HepG2 (cell line): ENCODE measurements around the gene RASA2. TPM values are rescaled to one million over a fixed set of nuclear protein-coding genes. Genes with fewer than 3 reads are reported as not detected.

ENCODE experiments used
- ATAC-seq: fragments of 200-7000 bp; cut with Tn5 transposase; 3 replicates; pipeline ENCODE4 v1.9.1; 2020; ENCODE audit warnings: mild to moderate bottlenecking, moderate library complexity
- BruUV-seq: library from RNA; stranded (reverse); fragments of 400-500 nt; replicated peaks from 2 replicates; lab custom pipeline; 2021; lab: Mats Ljungman, UMichigan
- CTCF ChIA-PET: fragments of 300-600 bp; formaldehyde crosslinking; extraction: SDS; loops from one replicate; lab custom pipeline; 2021; ENCODE audit warnings: low total read pairs, inconsistent platforms, low intra/inter-chr PET ratio; lab: Yijun Ruan, JAX
- POLR2A ChIA-PET: fragments of 350-600 bp; sonication (Branson Sonifier 250); formaldehyde crosslinking; loops from one replicate; lab custom pipeline; 2020; ENCODE audit warnings: antibody characterized with exemption, inconsistent platforms; lab: Yijun Ruan, JAX
- DNase-seq: peaks from one replicate; pipeline ENCODE4 v3.0.0-alpha.2; 2015; ENCODE audit warnings: low spot score
- FAIRE-seq: peaks from 3 replicates; lab custom pipeline; 2011; peaks lifted over from hg19 to GRCh38; lab: Jason Lieb, UNC
- H2AFZ ChIP-seq: one replicate; pipeline ENCODE4 v1.6.1; 2011; ENCODE audit warnings: low read length, inconsistent platforms
- H3K27ac ChIP-seq: fragments of 300-600 bp; 3 replicates; pipeline ENCODE4 v1.8.0; 2011; ENCODE audit warnings: mixed run types, mild to moderate bottlenecking, mixed read lengths, low read length, inconsistent platforms; ENCODE audit not compliant: insufficient read depth; ENCODE audit errors: extremely low read length
- H3K27me3 ChIP-seq, 2 experiments: fragments of 200-600 bp in 1 of 2; 2 replicates in 1 of 2; 3 replicates in 1 of 2; pipeline versions ENCODE4 v1.6.0 to v1.8.0; 2011; ENCODE audit warnings: low read length in 2 of 2, mild to moderate bottlenecking in 2 of 2, moderate library complexity in 2 of 2, inconsistent platforms in 1 of 2; ENCODE audit not compliant: insufficient read depth in 2 of 2, control insufficient read depth in 1 of 2
- H3K36me3 ChIP-seq, 2 experiments: fragments of 200-600 bp in 1 of 2; replicated peaks in 1 of 2; 2 replicates in 1 of 2; 3 replicates in 1 of 2; pipeline versions ENCODE4 v1.5.1 to v1.8.0; 2011; ENCODE audit warnings: low read length in 2 of 2, inconsistent platforms in 1 of 2; ENCODE audit not compliant: insufficient read depth in 2 of 2, control insufficient read depth in 1 of 2
- H3K4me1 ChIP-seq: 2 replicates; pipeline ENCODE4 v1.5.1; 2012; ENCODE audit warnings: low read length, inconsistent platforms; ENCODE audit not compliant: insufficient read depth
- H3K4me2 ChIP-seq: 2 replicates; pipeline ENCODE4 v1.6.0; 2011; ENCODE audit warnings: low read depth, low read length, inconsistent platforms
- H3K4me3 ChIP-seq, 3 experiments: fragments of 200-600 bp in 1 of 3; sonication (generic), shearing (Covaris generic) in 1 of 3; replicated peaks in 1 of 3; 2 replicates each; pipeline ENCODE4 v1.5.1; 2011 to 2016; ENCODE audit warnings: low read length in 3 of 3, inconsistent platforms in 2 of 3, low read depth in 2 of 3, mild to moderate bottlenecking in 2 of 3, control low read depth in 1 of 3, mixed read lengths in 1 of 3; ENCODE audit not compliant: insufficient read depth in 1 of 3
- H3K79me2 ChIP-seq: one replicate; pipeline ENCODE4 v1.6.1; 2011; ENCODE audit warnings: low read length, inconsistent platforms; ENCODE audit not compliant: insufficient read depth
- H3K9ac ChIP-seq: 2 replicates; pipeline ENCODE4 v1.6.0; 2011; ENCODE audit warnings: mild to moderate bottlenecking, low read depth, low read length, inconsistent platforms; ENCODE audit not compliant: insufficient read depth
- H3K9me3 ChIP-seq: 2 replicates; pipeline ENCODE4 v1.5.1; 2012; ENCODE audit warnings: mild to moderate bottlenecking, low read length
- H4K20me1 ChIP-seq: 2 replicates; pipeline ENCODE4 v1.6.0; 2011; ENCODE audit warnings: inconsistent platforms, mild to moderate bottlenecking, low read length, moderate library complexity; ENCODE audit not compliant: insufficient read depth
- JUND ChIP-seq: sonication (generic); formaldehyde crosslinking; IDR thresholded peaks from 2 replicates; pipeline ENCODE4 v1.8.0; 2022; ENCODE audit warnings: mild to moderate bottlenecking, missing genetic modification reagents
- PAX8 ChIP-seq: sonication (generic); formaldehyde crosslinking; IDR thresholded peaks from 2 replicates; pipeline ENCODE4 v1.8.0; 2022; ENCODE audit warnings: mild to moderate bottlenecking, missing genetic modification reagents, borderline replicate concordance
- PHB2 ChIP-seq: fragments of 450-650 bp; IDR thresholded peaks from 2 replicates; pipeline ENCODE4 v1.6.1; 2018; ENCODE audit not compliant: partially characterized antibody
- SETDB1 ChIP-seq: sonication (generic); formaldehyde crosslinking; IDR thresholded peaks from 2 replicates; pipeline ENCODE4 v1.5.1; 2020; ENCODE audit warnings: missing genetic modification reagents, mild to moderate bottlenecking, borderline replicate concordance
- SNAPC2 ChIP-seq: sonication (generic); formaldehyde crosslinking; IDR thresholded peaks from 2 replicates; pipeline ENCODE4 v1.8.1; 2022; ENCODE audit warnings: mild to moderate bottlenecking, missing genetic modification reagents
- SP2 ChIP-seq: sonication (generic); formaldehyde crosslinking; IDR thresholded peaks from 2 replicates; pipeline ENCODE4 v1.5.1; 2020; ENCODE audit warnings: mild to moderate bottlenecking, missing genetic modification reagents
- SRF ChIP-seq: IDR thresholded peaks from 2 replicates; pipeline ENCODE4 v1.6.1; 2011; ENCODE audit warnings: mild to moderate bottlenecking, low read depth, low read length, moderate library complexity
- THYN1 ChIP-seq: sonication (generic); formaldehyde crosslinking; IDR thresholded peaks from 2 replicates; pipeline ENCODE4 v1.8.1; 2023; ENCODE audit warnings: low read depth, mild to moderate bottlenecking, moderate library complexity, missing genetic modification reagents, borderline replicate concordance
- ZNF232 ChIP-seq: sonication (generic); formaldehyde crosslinking; IDR thresholded peaks from 2 replicates; pipeline ENCODE4 v1.4.0; 2020; ENCODE audit warnings: missing genetic modification reagents, borderline replicate concordance
- ZNF569 ChIP-seq: sonication (generic); formaldehyde crosslinking; IDR thresholded peaks from 2 replicates; pipeline ENCODE4 v1.5.0; 2020; ENCODE audit warnings: mild to moderate bottlenecking, missing genetic modification reagents, moderate library complexity, borderline replicate concordance
- ZNF605 ChIP-seq: sonication (generic); formaldehyde crosslinking; IDR thresholded peaks from 2 replicates; pipeline ENCODE4 v1.8.0; 2022; ENCODE audit warnings: mild to moderate bottlenecking, missing genetic modification reagents
- ZNF747 ChIP-seq: sonication (generic); formaldehyde crosslinking; IDR thresholded peaks from 2 replicates; pipeline ENCODE4 v1.8.1; 2023; ENCODE audit warnings: missing genetic modification reagents, mild to moderate bottlenecking, borderline replicate concordance
- ZNF782 ChIP-seq: sonication (generic); formaldehyde crosslinking; IDR thresholded peaks from 2 replicates; pipeline ENCODE4 v1.4.0; 2020; ENCODE audit warnings: missing genetic modification reagents, mild to moderate bottlenecking, borderline replicate concordance
- in situ Hi-C: cut with HindIII; loops from 2 replicates; pipeline ENCODE4 v1.10.0; 2017; ENCODE audit warnings: low pct_unique_long_range_greater_than_20kb; ENCODE audit not compliant: extremely low pct_ligation_motif_present
- intact Hi-C: fragments of 100-400 bp; cut with micrococcal nuclease; formaldehyde crosslinking; loops from one replicate; pipeline ENCODE4 v1.10.0; 2022; ENCODE audit not compliant: unreplicated experiment
- polyA plus RNA-seq, 8 experiments: library from polyadenylated mRNA; depleted of rRNA in 3 of 8; stranded (reverse) in 7 of 8; unstranded in 1 of 8; fragments of >200 nt; fragmentation: Illumina TruSeq in 4 of 8; extraction: Trizol in 4 of 8; gene quantifications; 2 replicates each; pipeline versions ENCODE4 v1.2.1 to v1.2.3, GENCODE V29; 2011 to 2016; ENCODE audit warnings: low read depth in 4 of 8, missing spikeins in 1 of 8, mixed read lengths in 1 of 8; ENCODE audit not compliant: insufficient read depth in 1 of 8
- total RNA-seq, 5 experiments: library from RNA; depleted of rRNA; stranded (reverse); fragments of >200 nt; fragmentation: Illumina TruSeq; extraction: Trizol; gene quantifications; 2 replicates each; pipeline ENCODE4 v1.2.3, GENCODE V29; 2016; ENCODE audit warnings: low read depth in 1 of 5
- TF ChIP-seq, protein P1 (sequence below): conservative IDR thresholded peaks from 2 replicates; pipeline ENCODE4 v1.6.1; 2018; ENCODE audit warnings: missing genetic modification reagents

The RASA2 gene
- total and polyA plus RNA-seq, 2 of the 13 experiments (the other 11 are each of a cell fraction or from before 2014, with no cell fraction given) = 5.4 to 8.5 TPM

DNA sequence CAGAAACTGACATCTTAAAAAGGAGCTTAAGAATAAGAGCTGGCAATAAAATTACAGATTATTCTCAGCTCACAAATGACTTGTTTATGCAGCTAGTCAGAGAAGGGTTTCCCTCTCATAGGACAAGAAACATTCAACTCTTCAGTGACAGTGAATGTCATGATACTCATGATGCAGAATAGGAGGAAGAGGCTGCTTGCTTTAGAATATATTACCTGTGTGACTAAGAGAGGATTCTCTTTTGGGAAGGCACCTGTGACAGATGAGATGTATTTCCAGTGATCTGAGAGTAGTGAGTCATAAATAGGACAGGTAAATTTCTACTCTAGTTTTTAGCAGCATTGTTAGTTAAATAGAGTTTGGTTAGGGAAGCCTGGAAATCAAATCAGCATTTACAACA lies 39.9 kb downstream of the RASA2 start:
- Histone ChIP-seq H3K9ac (no peak overlapping the region), H4K20me1 (no peaks in the 10 kb centered on the region), H2AFZ (no peak overlapping the region), H3K4me3 (no peak overlapping the region), H3K79me2 (no peaks in the 10 kb centered on the region), H3K4me2 (no peak overlapping the region), H3K9me3 (no peaks in the 10 kb centered on the region), H3K4me1 (no peaks in the 10 kb centered on the region), H3K36me3 (peaks cover 0 to 21% of the 10 kb centered on the region in 2 experiments; a peak in 3 of 5 replicates), H3K27me3 (no peaks in the 10 kb centered on the region), H3K27ac (no peak overlapping the region)
- FAIRE-seq (no peak), ATAC-seq (no peak), DNase-seq (no peak)
- BruUV-seq = no TSS peak
- ChIA-PET POLR2A (no interaction called here), CTCF (no interaction called here)
- no peak for TF ChIP-seq ZNF569 (CRISPR knock-in tag)
- no peak for TF ChIP-seq SP2 (CRISPR knock-in tag)
- TF ChIP-seq PHB2 = no peak
- TF ChIP-seq SETDB1 (CRISPR knock-in tag) = no peak
- TF ChIP-seq JUND = no peak
- no peak for TF ChIP-seq ZNF605 (CRISPR knock-in tag)
- TF ChIP-seq SNAPC2 (CRISPR knock-in tag) = no peak
- no peak for TF ChIP-seq PAX8
- no peak for TF ChIP-seq SRF
- TF ChIP-seq ZNF747 (CRISPR knock-in tag) = no peak
- TF ChIP-seq, protein P1, sequence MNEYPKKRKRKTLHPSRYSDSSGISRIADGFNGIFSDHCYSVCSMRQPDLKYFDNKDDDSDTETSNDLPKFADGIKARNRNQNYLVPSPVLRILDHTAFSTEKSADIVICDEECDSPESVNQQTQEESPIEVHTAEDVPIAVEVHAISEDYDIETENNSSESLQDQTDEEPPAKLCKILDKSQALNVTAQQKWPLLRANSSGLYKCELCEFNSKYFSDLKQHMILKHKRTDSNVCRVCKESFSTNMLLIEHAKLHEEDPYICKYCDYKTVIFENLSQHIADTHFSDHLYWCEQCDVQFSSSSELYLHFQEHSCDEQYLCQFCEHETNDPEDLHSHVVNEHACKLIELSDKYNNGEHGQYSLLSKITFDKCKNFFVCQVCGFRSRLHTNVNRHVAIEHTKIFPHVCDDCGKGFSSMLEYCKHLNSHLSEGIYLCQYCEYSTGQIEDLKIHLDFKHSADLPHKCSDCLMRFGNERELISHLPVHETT (CRISPR knock-in tag) = no peak
- no peak for TF ChIP-seq ZNF782 (CRISPR knock-in tag)
- no peak for TF ChIP-seq ZNF232 (CRISPR knock-in tag)
- no peak for TF ChIP-seq THYN1
- intact Hi-C loops (no loop called here), in situ Hi-C loops (no loop called here)
